ENCODE results near the gene LZTS2.

LZTS2 gene

GRCh38 chr10:101005361-101005760 lies 5.8 kb downstream of the LZTS2 start:
- no peak overlapping the region for H3K4me3 ChIP-seq (ENCODE audit: low read length)
- H3K36me3 ChIP-seq (ENCODE audit: control insufficient read depth, insufficient read depth, low read length) = peaks cover 4% of the 10 kb centered on the region
- H3K9ac ChIP-seq (ENCODE audit: low read length) = no peak overlapping the region

DNA sequence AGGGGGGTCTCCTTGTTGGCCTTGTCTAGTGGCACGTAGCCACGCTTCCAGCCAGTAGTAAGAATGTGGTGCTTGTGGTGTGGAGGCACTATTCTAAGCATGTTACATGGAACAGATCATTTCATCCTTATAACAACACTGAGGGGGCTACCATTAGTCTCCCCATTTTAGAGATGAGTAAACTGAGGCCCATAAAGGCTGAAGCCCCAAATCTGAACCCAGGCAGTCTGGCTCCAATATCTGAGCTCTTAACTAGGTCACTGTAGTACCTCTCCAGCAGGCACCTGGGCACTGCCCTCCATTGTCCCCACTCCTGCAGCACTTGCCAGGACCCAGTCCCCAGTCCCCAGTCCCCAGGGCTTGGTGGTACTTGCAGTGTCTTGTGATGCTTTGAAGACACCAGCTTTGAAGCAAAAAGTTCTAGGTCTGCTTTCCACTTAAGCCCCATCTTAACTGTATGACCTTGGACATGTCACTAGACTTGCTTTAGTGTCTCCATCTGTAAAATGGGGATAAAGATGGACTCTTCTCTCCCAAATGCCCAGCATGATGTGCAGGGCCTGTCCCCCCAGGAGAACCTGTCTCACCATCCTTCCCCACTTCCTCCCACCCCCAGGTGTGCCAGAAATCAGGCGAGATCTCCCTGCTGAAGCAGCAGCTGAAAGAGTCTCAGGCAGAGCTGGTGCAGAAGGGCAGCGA lies 6.4 kb downstream of the LZTS2 start:
- H3K9ac ChIP-seq (ENCODE audit: low read length) = no peak overlapping the region
- H3K27me3 ChIP-seq (ENCODE audit: control insufficient read depth, insufficient read depth, low read length) = no peaks in the 10 kb centered on the region
- peaks cover 12% of the 10 kb centered on the region for H3K4me1 ChIP-seq (ENCODE audit: control insufficient read depth, insufficient read depth, low read length)
- peaks cover 4% of the 10 kb centered on the region for H3K36me3 ChIP-seq (ENCODE audit: control insufficient read depth, insufficient read depth, low read length)
- H3K9me3 ChIP-seq (ENCODE audit: control insufficient read depth, low read length) = no peaks in the 10 kb centered on the region
- no peak overlapping the region for H3K4me3 ChIP-seq (ENCODE audit: low read length)

More at GRCh38 chr10:101005361-101005760, 5.8 kb downstream of the LZTS2 start:
- no peaks in the 10 kb centered on the region for H3K9me3 ChIP-seq (ENCODE audit: control insufficient read depth, low read length)
- H3K4me1 ChIP-seq (ENCODE audit: control insufficient read depth, insufficient read depth, low read length) = peaks cover 18% of the 10 kb centered on the region
- H3K27me3 ChIP-seq (ENCODE audit: control insufficient read depth, insufficient read depth, low read length) = no peaks in the 10 kb centered on the region

- no peak overlapping the region for H3K4me3 ChIP-seq (ENCODE audit: low read length)
Measured at GRCh38 chr10:101006593-101007098, 7.0 kb downstream of the LZTS2 start.

GRCh38 chr10:101007099-101007711 lies 7.6 kb downstream of the LZTS2 start:
- peaks cover 4% of the 10 kb centered on the region for H3K36me3 ChIP-seq (ENCODE audit: control insufficient read depth, insufficient read depth, low read length)
- no peak overlapping the region for H3K4me3 ChIP-seq (ENCODE audit: low read length)
- peaks cover 15% of the 10 kb centered on the region for H3K4me1 ChIP-seq (ENCODE audit: control insufficient read depth, insufficient read depth, low read length)
- H3K27me3 ChIP-seq (ENCODE audit: control insufficient read depth, insufficient read depth, low read length) = no peaks in the 10 kb centered on the region
- no peak overlapping the region for H3K9ac ChIP-seq (ENCODE audit: low read length)
- H3K9me3 ChIP-seq (ENCODE audit: control insufficient read depth, low read length) = no peaks in the 10 kb centered on the region

More at GRCh38 chr10:101006593-101007098, 7.0 kb downstream of the LZTS2 start:
- H3K9me3 ChIP-seq (ENCODE audit: control insufficient read depth, low read length) = no peaks in the 10 kb centered on the region
- H3K27me3 ChIP-seq (ENCODE audit: control insufficient read depth, insufficient read depth, low read length) = no peaks in the 10 kb centered on the region
- peaks cover 4% of the 10 kb centered on the region for H3K36me3 ChIP-seq (ENCODE audit: control insufficient read depth, insufficient read depth, low read length)
- H3K4me1 ChIP-seq (ENCODE audit: control insufficient read depth, insufficient read depth, low read length) = peaks cover 15% of the 10 kb centered on the region
- H3K9ac ChIP-seq (ENCODE audit: low read length) = no peak overlapping the region

- Histone ChIP-seq H3K4me3 (ENCODE audit: low read length) (no peak overlapping the region), H3K9ac (ENCODE audit: low read length) (no peak overlapping the region), H3K9me3 (ENCODE audit: control insufficient read depth, low read length) (no peaks in the 10 kb centered on the region), H3K36me3 (ENCODE audit: control insufficient read depth, insufficient read depth, low read length) (peaks cover 4% of the 10 kb centered on the region), H3K27me3 (ENCODE audit: control insufficient read depth, insufficient read depth, low read length) (no peaks in the 10 kb centered on the region), H3K4me1 (ENCODE audit: control insufficient read depth, insufficient read depth, low read length) (peaks cover 21% of the 10 kb centered on the region)
Measured at GRCh38 chr10:101007915-101008822, 8.6 kb downstream of the LZTS2 start.

DNA sequence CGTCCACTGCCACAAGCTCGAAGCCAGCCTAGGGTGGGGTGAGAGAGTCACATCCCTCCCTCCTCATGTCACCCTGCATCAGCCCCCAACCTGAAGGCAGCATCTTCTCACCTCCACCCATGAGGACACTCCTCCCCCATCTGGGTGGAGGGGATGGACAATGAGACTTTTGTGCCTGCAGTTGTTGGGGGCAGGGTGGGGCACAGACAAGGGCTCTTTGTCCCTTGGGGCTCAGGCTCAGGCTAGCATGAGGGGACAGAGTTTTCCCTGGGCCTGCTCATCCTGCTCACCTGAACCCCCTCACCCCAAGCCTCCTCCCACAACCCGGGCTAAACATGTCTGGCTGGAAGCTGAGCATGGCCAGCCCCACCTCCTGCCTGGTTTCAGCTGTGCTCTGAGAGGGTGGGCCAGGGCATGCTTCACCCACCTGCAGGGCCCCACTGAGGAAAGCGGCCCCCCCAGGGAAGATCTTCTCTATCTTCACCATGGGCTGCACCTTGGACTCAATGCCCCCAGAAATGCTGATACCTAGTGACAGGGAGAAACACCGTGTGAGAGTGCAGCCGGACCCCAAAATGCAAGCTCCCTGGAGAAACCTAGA lies 9.3 kb downstream of the LZTS2 start:
- peaks cover 26% of the 10 kb centered on the region for H3K4me1 ChIP-seq (ENCODE audit: control insufficient read depth, insufficient read depth, low read length)
- no peaks in the 10 kb centered on the region for H3K9me3 ChIP-seq (ENCODE audit: control insufficient read depth, low read length)
- H3K36me3 ChIP-seq (ENCODE audit: control insufficient read depth, insufficient read depth, low read length) = peaks cover 4% of the 10 kb centered on the region
- H3K4me3 ChIP-seq (ENCODE audit: low read length) = no peak overlapping the region
- no peaks in the 10 kb centered on the region for H3K27me3 ChIP-seq (ENCODE audit: control insufficient read depth, insufficient read depth, low read length)
- no peak overlapping the region for H3K9ac ChIP-seq (ENCODE audit: low read length)

DNA sequence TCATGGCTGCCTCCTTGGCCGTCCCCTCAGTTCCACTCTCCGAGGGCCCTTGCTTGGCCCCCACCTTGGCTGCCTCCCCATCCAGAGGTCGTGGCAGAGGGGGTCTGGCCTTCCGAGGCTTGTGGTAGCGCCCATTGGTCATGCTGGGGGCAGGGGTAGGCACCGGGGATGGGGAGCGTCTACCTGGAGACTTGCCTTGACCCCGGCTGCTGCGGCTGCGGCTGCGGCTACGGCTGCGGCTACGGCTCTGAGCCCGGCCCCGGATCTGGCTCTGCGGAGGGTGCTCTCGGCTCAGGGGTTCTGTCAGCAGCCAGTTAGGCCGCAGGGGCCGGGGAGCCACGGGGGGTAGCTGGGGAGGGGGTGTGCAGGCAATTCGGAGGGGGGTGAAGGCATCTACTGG lies 10.7 kb downstream of the LZTS2 start:
- H3K36me3 ChIP-seq (ENCODE audit: control insufficient read depth, insufficient read depth, low read length) = peaks cover 4% of the 10 kb centered on the region
- no peaks in the 10 kb centered on the region for H3K9me3 ChIP-seq (ENCODE audit: control insufficient read depth, low read length)
- no peak overlapping the region for H3K9ac ChIP-seq (ENCODE audit: low read length)
- peaks cover 26% of the 10 kb centered on the region for H3K4me1 ChIP-seq (ENCODE audit: control insufficient read depth, insufficient read depth, low read length)
- no peaks in the 10 kb centered on the region for H3K27me3 ChIP-seq (ENCODE audit: control insufficient read depth, insufficient read depth, low read length)
- no peak overlapping the region for H3K4me3 ChIP-seq (ENCODE audit: low read length)

GRCh38 chr10:101011517-101012423 lies 12.2 kb downstream of the LZTS2 start:
- H3K4me3 ChIP-seq (ENCODE audit: low read length) = no peak overlapping the region
- H3K9me3 ChIP-seq (ENCODE audit: control insufficient read depth, low read length) = no peaks in the 10 kb centered on the region
- H3K4me1 ChIP-seq (ENCODE audit: control insufficient read depth, insufficient read depth, low read length) = peaks cover 26% of the 10 kb centered on the region
- H3K36me3 ChIP-seq (ENCODE audit: control insufficient read depth, insufficient read depth, low read length) = no peaks in the 10 kb centered on the region
- no peak overlapping the region for H3K9ac ChIP-seq (ENCODE audit: low read length)
- H3K27me3 ChIP-seq (ENCODE audit: control insufficient read depth, insufficient read depth, low read length) = peaks cover 10% of the 10 kb centered on the region

DNA sequence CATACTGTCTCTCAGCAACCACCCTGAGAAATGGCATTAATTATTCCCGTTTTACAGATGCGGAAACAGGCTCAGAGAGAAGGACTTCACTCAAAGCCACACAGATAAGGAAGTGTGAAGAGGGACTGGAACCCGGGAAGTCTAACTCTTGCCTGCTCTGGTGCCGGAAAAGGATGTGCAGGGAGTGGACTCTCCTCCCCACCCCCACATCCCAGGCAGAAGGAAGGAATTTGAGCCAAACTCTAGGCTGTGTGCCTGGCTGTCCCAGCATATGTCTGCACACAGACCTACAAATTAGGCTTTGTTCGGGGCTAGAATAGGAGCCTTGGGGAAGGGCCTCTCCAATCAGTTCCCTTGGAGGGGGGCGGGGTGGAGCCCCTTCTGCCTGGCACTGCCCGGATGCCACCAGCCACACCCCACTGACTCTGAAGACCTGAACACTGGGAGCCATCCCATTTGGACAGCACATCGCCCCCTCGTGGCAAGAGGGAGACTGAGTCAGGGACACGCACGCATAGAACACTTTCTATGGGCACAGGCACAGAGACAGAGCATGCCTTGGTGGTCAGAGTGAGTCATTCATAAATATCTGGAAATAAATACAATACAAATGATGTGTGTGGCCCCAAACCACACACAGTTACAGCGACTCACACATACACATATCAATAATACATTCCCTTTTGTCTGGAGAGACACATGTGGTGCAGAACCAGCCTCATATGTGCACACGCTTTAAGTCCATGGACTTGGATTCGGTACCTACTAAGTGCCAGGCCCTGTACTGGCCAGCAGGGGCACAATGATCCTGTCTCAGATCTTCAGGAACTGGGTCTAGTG lies 13.1 kb downstream of the LZTS2 start:
- H3K36me3 ChIP-seq (ENCODE audit: control insufficient read depth, insufficient read depth, low read length) = no peaks in the 10 kb centered on the region
- peaks cover 15% of the 10 kb centered on the region for H3K27me3 ChIP-seq (ENCODE audit: control insufficient read depth, insufficient read depth, low read length)
- H3K4me3 ChIP-seq (ENCODE audit: low read length) = no peak overlapping the region
- no peaks in the 10 kb centered on the region for H3K9me3 ChIP-seq (ENCODE audit: control insufficient read depth, low read length)
- no peak overlapping the region for H3K9ac ChIP-seq (ENCODE audit: low read length)
- peaks cover 26% of the 10 kb centered on the region for H3K4me1 ChIP-seq (ENCODE audit: control insufficient read depth, insufficient read depth, low read length)

DNA sequence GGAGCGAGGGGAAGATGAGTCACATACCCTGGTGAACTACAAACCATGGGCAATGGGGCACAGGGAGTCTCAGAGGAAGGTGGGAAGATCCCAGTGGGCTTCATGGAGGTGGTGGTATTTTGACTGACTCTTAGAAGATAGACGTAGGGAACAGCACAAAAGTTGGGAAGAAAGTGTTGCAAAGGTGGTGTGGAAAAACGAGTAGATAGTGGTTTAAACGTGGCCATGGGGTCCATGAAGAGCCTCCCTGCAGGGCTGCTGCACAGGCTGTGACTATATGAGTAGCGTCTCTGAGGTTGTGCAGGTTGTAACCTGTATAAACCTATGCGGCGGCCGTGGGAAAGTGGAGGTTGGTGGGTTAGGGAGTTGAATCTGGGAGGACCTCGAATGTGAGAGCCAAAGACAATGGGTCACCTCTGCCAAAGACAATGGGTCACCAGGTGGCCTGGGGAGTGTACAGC lies 13.8 kb downstream of the LZTS2 start:
- no peaks in the 10 kb centered on the region for H3K9me3 ChIP-seq (ENCODE audit: control insufficient read depth, low read length)
- no peaks in the 10 kb centered on the region for H3K36me3 ChIP-seq (ENCODE audit: control insufficient read depth, insufficient read depth, low read length)
- H3K27me3 ChIP-seq (ENCODE audit: control insufficient read depth, insufficient read depth, low read length) = peaks cover 19% of the 10 kb centered on the region
- H3K4me1 ChIP-seq (ENCODE audit: control insufficient read depth, insufficient read depth, low read length) = peaks cover 27% of the 10 kb centered on the region
- H3K4me3 ChIP-seq (ENCODE audit: low read length) = no peak overlapping the region
- H3K9ac ChIP-seq (ENCODE audit: low read length) = no peak overlapping the region

Data from mucosa of stomach (tissue), 1 donor.